HepG2 (cell line): ENCODE results near the gene TLN1. TPM values are rescaled to one million over a fixed set of nuclear protein-coding genes. Genes with fewer than 3 reads are reported as not detected.

Experiments
- ADNP ChIP-seq: sonication (generic); formaldehyde crosslinking; IDR thresholded peaks from 2 replicates; pipeline ENCODE4 v1.4.0; 2020; ENCODE audit warnings: missing genetic modification reagents
- ATF1 ChIP-seq: IDR thresholded peaks from 2 replicates; pipeline ENCODE4 v1.6.1; 2016; ENCODE audit warnings: mild to moderate bottlenecking, control low read depth
- CENPBD1 ChIP-seq: sonication (generic); formaldehyde crosslinking; IDR thresholded peaks from 2 replicates; pipeline ENCODE4 v1.8.0; 2022; ENCODE audit warnings: missing genetic modification reagents, low read depth, mild to moderate bottlenecking, borderline replicate concordance
- DBP ChIP-seq: sonication (generic); formaldehyde crosslinking; IDR thresholded peaks from 2 replicates; pipeline ENCODE4 v1.4.0; 2020; ENCODE audit warnings: missing genetic modification reagents; ENCODE audit errors: not compliant biosample characterization
- E2F5 ChIP-seq: sonication (generic); formaldehyde crosslinking; conservative IDR thresholded peaks from 2 replicates; pipeline ENCODE4 v1.4.0; 2020; ENCODE audit warnings: missing genetic modification reagents
- FOXK1 ChIP-seq: sonication (generic); formaldehyde crosslinking; IDR thresholded peaks from 2 replicates; pipeline ENCODE4 v1.4.0; 2020; ENCODE audit warnings: low read depth, missing genetic modification reagents, borderline replicate concordance
- HHEX ChIP-seq: IDR thresholded peaks from 2 replicates; pipeline ENCODE4 v1.6.1; 2016; ENCODE audit warnings: control low read depth
- HNF4A ChIP-seq: sonication (generic); formaldehyde crosslinking; IDR thresholded peaks from 2 replicates; pipeline ENCODE4 v1.4.0; 2020; ENCODE audit warnings: missing genetic modification reagents
- MIER3 ChIP-seq: IDR thresholded peaks from 2 replicates; pipeline ENCODE4 v1.6.1; 2016; ENCODE audit warnings: missing compliant biosample characterization, borderline replicate concordance
- MLLT10 ChIP-seq: sonication (generic); formaldehyde crosslinking; IDR thresholded peaks from 2 replicates; pipeline ENCODE4 v1.4.0; 2020; ENCODE audit warnings: missing genetic modification reagents
- MXI1 ChIP-seq: IDR thresholded peaks from 3 replicates; pipeline ENCODE4 v1.6.1; 2012; ENCODE audit warnings: low read depth, low read length, inconsistent platforms, borderline replicate concordance
- RXRA ChIP-seq: sonication (generic); formaldehyde crosslinking; IDR thresholded peaks from 2 replicates; pipeline ENCODE4 v1.5.1; 2020; ENCODE audit warnings: missing genetic modification reagents
- ZNF121 ChIP-seq: sonication (generic); formaldehyde crosslinking; IDR thresholded peaks from 2 replicates; pipeline ENCODE4 v1.5.0; 2020; ENCODE audit warnings: mild to moderate bottlenecking, missing genetic modification reagents
- ZNF382 ChIP-seq: sonication (generic); formaldehyde crosslinking; IDR thresholded peaks from 2 replicates; pipeline ENCODE4 v1.5.0; 2020; ENCODE audit warnings: missing genetic modification reagents, mild to moderate bottlenecking, borderline replicate concordance
- ZNF407 ChIP-seq: sonication (generic); formaldehyde crosslinking; IDR thresholded peaks from one replicate; pipeline ENCODE4 v1.5.1; 2020; ENCODE audit warnings: mild to moderate bottlenecking, missing genetic modification reagents; ENCODE audit errors: not compliant biosample characterization
- ZNF460 ChIP-seq: sonication (generic); formaldehyde crosslinking; IDR thresholded peaks from 2 replicates; pipeline ENCODE4 v1.5.1; 2020; ENCODE audit warnings: missing genetic modification reagents, mild to moderate bottlenecking, borderline replicate concordance
- ZNF558 ChIP-seq: sonication (generic); formaldehyde crosslinking; IDR thresholded peaks from 2 replicates; pipeline ENCODE4 v1.9.0; 2022; ENCODE audit warnings: mild to moderate bottlenecking, missing genetic modification reagents, borderline replicate concordance
- ZNF7 ChIP-seq: IDR thresholded peaks from 2 replicates; pipeline ENCODE4 v1.6.1; 2016; ENCODE audit warnings: missing biosample characterization, missing genetic modification reagents
- ZSCAN9 ChIP-seq: IDR thresholded peaks from 2 replicates; pipeline ENCODE4 v1.6.1; 2016; ENCODE audit warnings: borderline replicate concordance
- polyA plus RNA-seq, 8 experiments: library from polyadenylated mRNA; depleted of rRNA in 3 of 8; stranded (reverse) in 7 of 8; unstranded in 1 of 8; fragments of >200 nt; fragmentation: Illumina TruSeq in 4 of 8; extraction: Trizol in 4 of 8; gene quantifications; 2 replicates each; pipeline versions ENCODE4 v1.2.1 to v1.2.3, GENCODE V29; 2011 to 2016; ENCODE audit warnings: low read depth in 4 of 8, missing spikeins in 1 of 8, mixed read lengths in 1 of 8; ENCODE audit not compliant: insufficient read depth in 1 of 8
- total RNA-seq, 5 experiments: library from RNA; depleted of rRNA; stranded (reverse); fragments of >200 nt; fragmentation: Illumina TruSeq; extraction: Trizol; gene quantifications; 2 replicates each; pipeline ENCODE4 v1.2.3, GENCODE V29; 2016; ENCODE audit warnings: low read depth in 1 of 5

Gene TLN1
- total and polyA plus RNA-seq, 2 of the 13 experiments (the other 11 are each of a cell fraction or from before 2014, with no cell fraction given): 35.2 to 51.8 TPM

GRCh38 chr9:35664531-35665470 is 67.2 kb downstream of the TLN1 start, which contains the start of gene ARHGEF39 (continued):
- peak; percentile 85 for TF ChIP-seq ZNF407
- no peak for TF ChIP-seq ZNF382 (CRISPR knock-in tag)
- no peak; the same call in 1 of the 2 replicates for TF ChIP-seq CENPBD1 (CRISPR knock-in tag)
- peak; percentile 98 for TF ChIP-seq E2F5 (CRISPR knock-in tag)
- peak; percentile 97; the same call in 2 of the 3 replicates for TF ChIP-seq MXI1
- no peak for TF ChIP-seq ZNF7
- TF ChIP-seq HNF4A (CRISPR knock-in tag): no peak; the same call in 1 of the 2 replicates
- peak; percentile 59; the same call in 1 of the 2 replicates for TF ChIP-seq ZSCAN9 (CRISPR knock-in tag)
- TF ChIP-seq HHEX (CRISPR knock-in tag): no peak
- peak; percentile 68; the same call in 1 of the 2 replicates for TF ChIP-seq ZNF558 (CRISPR knock-in tag)
- TF ChIP-seq ZNF121 (CRISPR knock-in tag): 0 out of 2 replicates have a peak, but pooled peaks have one; percentile 25
- TF ChIP-seq FOXK1 (CRISPR knock-in tag): no peak
- TF ChIP-seq MLLT10 (CRISPR knock-in tag): no peak; the same call in 1 of the 2 replicates
- TF ChIP-seq ZNF460 (CRISPR knock-in tag): no peak
- peak; percentile 40; the same call in 1 of the 2 replicates for TF ChIP-seq MIER3 (CRISPR knock-in tag)
- TF ChIP-seq RXRA: peak; percentile 60; the same call in 1 of the 2 replicates
- no peak for TF ChIP-seq ATF1 (CRISPR knock-in tag)
- TF ChIP-seq DBP (CRISPR knock-in tag): no peak
- TF ChIP-seq ADNP (CRISPR knock-in tag): peak; percentile 15; the same call in 1 of the 2 replicates
